ENCODE measurements around the gene LPCAT3. TPM values are rescaled to one million over a fixed set of nuclear protein-coding genes. Genes with fewer than 3 reads are reported as not detected.

Gene LPCAT3
- total and polyA plus RNA-seq, 11 donors, result 19.9 to 66.3 (median 43.4) TPM

DNA sequence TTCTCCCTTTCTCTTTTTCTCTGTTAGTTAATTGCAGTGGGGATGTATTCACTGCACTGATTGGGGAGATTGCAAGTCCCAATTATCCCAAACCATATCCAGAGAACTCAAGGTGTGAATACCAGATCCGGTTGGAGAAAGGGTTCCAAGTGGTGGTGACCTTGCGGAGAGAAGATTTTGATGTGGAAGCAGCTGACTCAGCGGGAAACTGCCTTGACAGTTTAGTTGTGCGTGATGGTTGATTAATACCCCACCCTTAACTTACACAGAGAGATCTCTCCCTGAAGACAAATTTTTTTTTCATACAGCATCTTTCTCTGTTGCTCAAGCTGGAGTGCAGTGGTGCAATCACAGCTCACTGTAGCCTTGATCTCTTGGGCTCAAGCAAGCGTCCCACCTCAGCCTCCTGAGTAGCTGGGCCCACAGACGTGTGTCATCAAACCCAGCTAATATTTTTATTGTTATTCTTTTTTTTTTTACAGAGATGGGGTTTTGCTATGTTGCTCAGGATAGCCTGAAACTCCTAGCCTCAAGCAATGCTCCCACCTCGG lies 46.9 kb upstream of the LPCAT3 start:
- no peaks in the 10 kb centered on the region for H3K27me3 ChIP-seq
- intact Hi-C loops (cut with DNase I), result no loop called here
- peaks cover 0 to 42% (median 12%) of the 10 kb centered on the region in 12 donors for H3K4me1 ChIP-seq

DNA sequence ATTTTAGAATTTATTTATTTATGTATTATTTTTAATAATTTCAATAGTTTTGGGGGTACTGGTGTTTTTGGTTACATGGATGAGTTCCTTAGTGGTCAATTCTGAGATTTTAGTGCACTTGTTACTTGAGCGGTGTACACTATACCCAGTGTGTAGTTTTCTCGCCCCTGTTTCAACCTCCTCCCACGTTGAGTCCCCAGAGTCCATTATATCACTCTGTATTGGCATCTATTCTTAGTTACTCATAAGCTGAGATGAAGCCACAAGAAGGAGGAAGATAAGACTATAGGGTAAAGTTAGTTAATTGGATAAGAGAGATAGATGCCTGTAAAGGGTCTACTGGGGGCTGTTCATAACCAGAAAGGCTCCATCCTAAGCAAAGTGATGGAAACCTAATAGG lies 46.2 kb upstream of the LPCAT3 start:
- peaks cover 0 to 47% (median 15%) of the 10 kb centered on the region in 12 donors for H3K4me1 ChIP-seq
- 58 to 67% (median 64%) methylated on average over 3 of the region's 3 CpGs for WGBS, 4 donors
- no peaks in the 10 kb centered on the region for H3K27me3 ChIP-seq
- no peak for DNase-seq
- peaks cover 0 to 45% (median 6%) of the 10 kb centered on the region in 9 donors for H3K36me3 ChIP-seq
- H3K4me3 ChIP-seq, result peak overlapping the region in 1 of 12 donors; percentile 4
- peak in 1 of 4 donors; percentile 38 for ATAC-seq
- H3K27ac ChIP-seq, result no peak overlapping the region
- TF ChIP-seq POLR2A (IDR thresholded peaks at IDR 0.05), result no peak
- TF ChIP-seq, protein P1, sequence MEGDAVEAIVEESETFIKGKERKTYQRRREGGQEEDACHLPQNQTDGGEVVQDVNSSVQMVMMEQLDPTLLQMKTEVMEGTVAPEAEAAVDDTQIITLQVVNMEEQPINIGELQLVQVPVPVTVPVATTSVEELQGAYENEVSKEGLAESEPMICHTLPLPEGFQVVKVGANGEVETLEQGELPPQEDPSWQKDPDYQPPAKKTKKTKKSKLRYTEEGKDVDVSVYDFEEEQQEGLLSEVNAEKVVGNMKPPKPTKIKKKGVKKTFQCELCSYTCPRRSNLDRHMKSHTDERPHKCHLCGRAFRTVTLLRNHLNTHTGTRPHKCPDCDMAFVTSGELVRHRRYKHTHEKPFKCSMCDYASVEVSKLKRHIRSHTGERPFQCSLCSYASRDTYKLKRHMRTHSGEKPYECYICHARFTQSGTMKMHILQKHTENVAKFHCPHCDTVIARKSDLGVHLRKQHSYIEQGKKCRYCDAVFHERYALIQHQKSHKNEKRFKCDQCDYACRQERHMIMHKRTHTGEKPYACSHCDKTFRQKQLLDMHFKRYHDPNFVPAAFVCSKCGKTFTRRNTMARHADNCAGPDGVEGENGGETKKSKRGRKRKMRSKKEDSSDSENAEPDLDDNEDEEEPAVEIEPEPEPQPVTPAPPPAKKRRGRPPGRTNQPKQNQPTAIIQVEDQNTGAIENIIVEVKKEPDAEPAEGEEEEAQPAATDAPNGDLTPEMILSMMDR (IDR thresholded peaks at IDR 0.05), result no peak
- no peaks in the 10 kb centered on the region for H3K9me3 ChIP-seq
- intact Hi-C loops (cut with DNase I), result loop anchor here in 5 of 10 donors (5.0 kb wide), 2 partner anchors 33 to 43 kb away; partner anchors contain the start of gene C1RL (in 4 of the 5)

More for the DNA sequence above, 46.9 kb upstream of the LPCAT3 start:
- Histone ChIP-seq H3K4me3 (no peak overlapping the region), H3K9me3 (no peaks in the 10 kb centered on the region), H3K27ac (no peak overlapping the region), H3K36me3 (peaks cover 0 to 52% (median 6%) of the 10 kb centered on the region in 9 donors)
- ATAC-seq (no peak), DNase-seq (no peak)
- 87 to 95% (median 92%) methylated on average over 7 of the region's 7 CpGs for WGBS, 4 donors
- TF ChIP-seq, protein P1 (IDR thresholded peaks at IDR 0.05), result no peak
- TF ChIP-seq POLR2A (IDR thresholded peaks at IDR 0.05), result no peak

DNA sequence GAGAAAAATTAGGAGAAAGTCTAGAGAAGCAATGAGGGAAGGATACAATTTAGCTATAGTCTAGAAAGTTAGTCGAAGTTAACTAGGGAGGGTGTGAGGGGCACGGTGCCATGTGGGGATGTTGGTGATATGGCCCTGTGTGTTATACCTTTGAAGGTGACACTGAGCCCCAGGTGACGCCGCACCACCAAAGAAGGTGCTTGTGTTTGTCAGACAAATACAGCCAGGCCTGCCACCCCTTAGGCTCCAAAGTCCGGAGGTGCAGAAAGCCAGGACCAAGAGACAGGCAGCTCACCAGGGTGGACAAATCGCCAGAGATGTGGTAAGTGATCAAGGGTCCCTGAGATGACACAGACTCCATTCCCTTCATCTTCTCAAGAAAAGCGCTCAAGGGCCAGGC lies 43.3 kb upstream of the LPCAT3 start:
- Histone ChIP-seq H3K4me1 (peaks cover 0 to 34% (median 6%) of the 10 kb centered on the region in 12 donors), H3K4me3 (peak overlapping the region in 10 of 12 donors; percentile 37 to 59 (median 42)), H3K27me3 (no peaks in the 10 kb centered on the region), H3K27ac (peak overlapping the region in 7 of 12 donors; percentile 66 to 82 (median 76)), H3K9me3 (no peaks in the 10 kb centered on the region), H3K36me3 (peaks cover 0 to 26% (median 6%) of the 10 kb centered on the region in 9 donors)
- DNase-seq, result no peak
- ATAC-seq, result no peak
- 93 to 97% (median 94%) methylated on average over 7 of the region's 7 CpGs for WGBS, 4 donors
- intact Hi-C loops (cut with DNase I), result loop anchor here in 8 of 10 donors (2.0 to 5.0 kb wide), 4 partner anchors 31 to 47 kb away; partner anchors contain the start of genes C1RL (in 6 of the 8) and C1R (in 3 of the 8)
- no peak for TF ChIP-seq POLR2A (IDR thresholded peaks at IDR 0.05)
- TF ChIP-seq, protein P1 (IDR thresholded peaks at IDR 0.05), result no peak

DNA sequence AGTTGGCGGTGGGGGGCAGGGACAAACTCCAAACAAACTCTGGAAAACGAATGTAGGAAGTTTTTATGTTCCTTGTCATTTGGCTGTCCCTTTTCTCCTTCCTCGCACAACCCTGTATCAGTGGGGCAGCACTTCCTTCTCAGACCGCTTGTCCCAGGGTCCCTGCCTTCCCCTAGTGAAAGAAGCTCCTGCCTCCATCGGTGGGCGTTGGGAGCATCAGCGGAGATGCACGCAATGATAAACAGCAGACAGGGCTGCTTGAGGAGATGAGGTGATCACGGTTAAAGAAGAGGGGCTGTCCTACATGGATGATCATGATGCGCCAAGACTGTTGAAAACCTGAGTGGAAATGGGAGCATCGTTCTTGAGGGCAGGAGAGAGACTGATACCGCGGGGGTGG lies 42.9 kb upstream of the LPCAT3 start:
- WGBS, 4 donors, result 75 to 79% (median 77%) methylated on average over 13 of the region's 13 CpGs

More for the DNA sequence above, 42.9 kb upstream of the LPCAT3 start:
- peaks cover 0 to 34% (median 6%) of the 10 kb centered on the region in 12 donors for H3K4me1 ChIP-seq
- no peaks in the 10 kb centered on the region for H3K9me3 ChIP-seq
- intact Hi-C loops (cut with DNase I), result loop anchor here in 8 of 10 donors (2.0 to 5.0 kb wide), 4 partner anchors 32 to 48 kb away; partner anchors contain the start of genes C1RL (in 6 of the 8) and C1R (in 3 of the 8)
- H3K27ac ChIP-seq, result peak overlapping the region in 11 of 12 donors; percentile 54 to 82 (median 74)
- no peaks in the 10 kb centered on the region for H3K27me3 ChIP-seq
- H3K36me3 ChIP-seq, result peaks cover 0 to 22% (median 6%) of the 10 kb centered on the region in 9 donors
- DNase-seq (no peak), ATAC-seq (peak in 1 of 4 donors; percentile 4)
- peak overlapping the region in 10 of 12 donors; percentile 37 to 59 (median 42) for H3K4me3 ChIP-seq
- no peak for TF ChIP-seq POLR2A (IDR thresholded peaks at IDR 0.05)
